ENCODE measurements around the gene PRMT7. TPM values are rescaled to one million over a fixed set of nuclear protein-coding genes. Genes with fewer than 3 reads are reported as not detected.

The PRMT7 gene
- total and polyA plus RNA-seq, 2 of the 8 experiments (the other 6 are each of a cell fraction or from before 2014, with no cell fraction given), result 48.2 to 49.3 TPM

GRCh38 chr16:68362262-68362913 lies 51.6 kb downstream of the PRMT7 start:
- no peaks in the 10 kb centered on the region for H3K79me1 ChIP-seq (ENCODE audit: low read depth, low read length)
- H3K18ac ChIP-seq (ENCODE audit: extremely low read depth, low read length), result no peak overlapping the region
- TF ChIP-seq SIN3A (conservative IDR thresholded peaks at IDR 0.05 in 1 of 2, IDR thresholded peaks at IDR 0.05 in 1 of 2; ENCODE audit: low read depth in 1 of 2, low read length in 2 of 2) (no peak), FOSL1 (IDR thresholded peaks at IDR 0.05; ENCODE audit: insufficient read depth, low read depth, low read length) (no peak), CHD2 (IDR thresholded peaks at IDR 0.05; ENCODE audit: low read length) (no peak), NANOG (IDR thresholded peaks at IDR 0.05; ENCODE audit: insufficient read depth, low read depth, low read length, poor library complexity, severe bottlenecking) (no peak), GABPA (IDR thresholded peaks at IDR 0.05; ENCODE audit: borderline replicate concordance, insufficient read depth, low read length) (no peak)
- no peak overlapping the region for H3K14ac ChIP-seq (ENCODE audit: insufficient read length)
- FAIRE-seq (no peak), DNase-seq (ENCODE audit: low read depth in 1 of 2, low spot score in 2 of 2) (no peak)
- CTCF ChIA-PET (ENCODE audit: partially characterized antibody), result interaction anchor here (0.6 to 11.5 kb wide), 18 partner anchors 7 to 459 kb away, joined by 3 to 153 read pairs (median 5); partner anchors contain the start of genes PLA2G15, SLC7A6 and SMPD3
- H2BK5ac ChIP-seq (ENCODE audit: low read depth, low read length), result no peak overlapping the region
- no peak overlapping the region for H2BK15ac ChIP-seq (ENCODE audit: low read length)
- H3K9ac ChIP-seq (replicated peaks in 1 of 4; ENCODE audit: extremely low read depth in 1 of 4, low read depth in 3 of 4, low read length in 3 of 4), result no peak overlapping the region
- no peak overlapping the region for H3K4me2 ChIP-seq (ENCODE audit: insufficient read depth in 1 of 2, low read depth in 2 of 2, low read length in 2 of 2)
- no peak overlapping the region for H2BK12ac ChIP-seq (ENCODE audit: low read depth, low read length)
- no peak overlapping the region for H3K4ac ChIP-seq (replicated peaks; ENCODE audit: insufficient read length, low read depth, low read length)
- no peaks in the 10 kb centered on the region for H3K23me2 ChIP-seq (ENCODE audit: low read depth, low read length)
- no peak overlapping the region for H3K4me3 ChIP-seq (ENCODE audit: extremely low read depth in 1 of 4, insufficient read depth in 2 of 4, low read depth in 3 of 4, low read length in 4 of 4)
- no peaks in the 10 kb centered on the region for H4K20me1 ChIP-seq (replicated peaks in 1 of 2; ENCODE audit: control insufficient read depth in 1 of 2, insufficient read depth in 2 of 2, low read length in 2 of 2)
- H3K56ac ChIP-seq (replicated peaks; ENCODE audit: insufficient read length, low read depth, low read length), result no peak overlapping the region
- H4K8ac ChIP-seq (ENCODE audit: extremely low read depth, insufficient read depth, low read length), result no peak overlapping the region
- no peak overlapping the region for H2BK20ac ChIP-seq (ENCODE audit: low read length)
- H3K27ac ChIP-seq (ENCODE audit: low read depth, low read length), result no peak overlapping the region
- H3K9me3 ChIP-seq (ENCODE audit: insufficient read depth in 2 of 2, low read depth in 1 of 2, low read length in 1 of 2), result no peaks in the 10 kb centered on the region
- H3K4me1 ChIP-seq (replicated peaks in 1 of 4; ENCODE audit: control insufficient read depth in 3 of 4, insufficient read depth in 4 of 4, low read length in 3 of 4), result peaks cover 0 to 3% (median 3%) of the 10 kb centered on the region in 4 experiments; a peak in 2 of 7 replicates
- no peak overlapping the region for H4K5ac ChIP-seq (ENCODE audit: insufficient read length, low read depth, low read length)
- no peak overlapping the region for H3K23ac ChIP-seq (ENCODE audit: insufficient read length)
- H4K91ac ChIP-seq (replicated peaks; ENCODE audit: insufficient read length, low read length), result no peak overlapping the region
- no peak overlapping the region for H2BK120ac ChIP-seq (replicated peaks; ENCODE audit: low read depth, low read length)
- no peak overlapping the region for H2AK5ac ChIP-seq (ENCODE audit: low read depth, low read length)
- H2AFZ ChIP-seq (ENCODE audit: low read length), result no peak overlapping the region
- H3K27me3 ChIP-seq (replicated peaks in 1 of 4; ENCODE audit: control insufficient read depth in 3 of 4, extremely low read depth in 1 of 4, insufficient read depth in 3 of 4, low read length in 3 of 4), result no peaks in the 10 kb centered on the region
- whole genome bisulfite sequencing, 2 experiments (ENCODE audit: extremely low coverage in 1 of 2, insufficient coverage in 1 of 2, insufficient read length in 1 of 2, insufficient replicate concordance in 2 of 2, low coverage in 1 of 2, low lambda C conversion rate in 2 of 2, missing lambda C conversion rate in 1 of 2), result 95% methylated on average over 8 of the region's 8 CpGs; no CpG with 5 or more reads in 1 of the 2 experiments
- POLR2A ChIA-PET (ENCODE audit: partially characterized antibody), result interaction anchor here (0.8 to 3.1 kb wide), 9 partner anchors 16 to 62 kb away, joined by 3 to 9 read pairs (median 3); partner anchors contain the start of genes PRMT7 and SLC7A6OS
- no peaks in the 10 kb centered on the region for H3K79me2 ChIP-seq (ENCODE audit: control insufficient read depth in 1 of 2, insufficient read depth in 2 of 2, low read length in 2 of 2)
- H3K36me3 ChIP-seq (ENCODE audit: control insufficient read depth in 2 of 4, insufficient read depth in 4 of 4, low read length in 3 of 4), result peaks cover 0 to 10% (median 3%) of the 10 kb centered on the region in 4 experiments; a peak in 2 of 8 replicates
